Body of pancreas (tissue), 4 donors: ENCODE data around the gene KCNAB2. TPM values are rescaled to one million over a fixed set of nuclear protein-coding genes. Genes with fewer than 3 reads are reported as not detected.
"Not testable (repeated sequence)": the region's sequence is repeated elsewhere in the genome, so short reads cannot be mapped to it uniquely, and the experiment has no call there.

Source experiments
- ATAC-seq: fragments of 150-250 bp; one replicate; pipeline ENCODE4 v1.9.1; 2016
- DNase-seq, 4 donors: peaks; one replicate each; pipeline ENCODE4 v3.0.0-alpha.2; 2019
- H3K27ac ChIP-seq, 4 donors: fragments of 200-600 bp; sonication (generic); 1 replicate in 3 of 4; 2 replicates in 1 of 4; pipeline versions ENCODE4 v1.5.1 to v1.6.1; 2016 to 2019; ENCODE audit warnings: mild to moderate bottlenecking in 1 of 4, mixed read lengths in 1 of 4, moderate library complexity in 1 of 4
- H3K27me3 ChIP-seq, 2 donors: fragments of 200-600 bp; sonication (generic); one replicate each; pipeline ENCODE4 v1.6.0; 2016; ENCODE audit warnings: mild to moderate bottlenecking in 1 of 2
- H3K36me3 ChIP-seq, 2 donors: fragments of 200-600 bp; sonication (generic); replicated peaks in 1 of 2; 2 replicates each; pipeline ENCODE4 v1.5.1; 2016; ENCODE audit warnings: low read depth in 2 of 2; ENCODE audit not compliant: insufficient read depth in 1 of 2
- H3K4me1 ChIP-seq: fragments of 200-600 bp; sonication (generic); one replicate; pipeline ENCODE4 v1.6.0; 2016
- H3K4me3 ChIP-seq, 2 donors: fragments of 200-600 bp; sonication (generic); 1 replicate in 1 of 2; 2 replicates in 1 of 2; pipeline ENCODE4 v1.5.1; 2016 to 2019
- H3K9me3 ChIP-seq, 3 donors: fragments of 200-600 bp; sonication (generic); 1 replicate in 2 of 3; 2 replicates in 1 of 3; pipeline ENCODE4 v1.5.1; 2016
- POLR2A ChIP-seq, 3 donors: fragments of 450-650 bp; IDR thresholded peaks; one replicate each; pipeline ENCODE4 v1.6.1; 2016; ENCODE audit warnings: antibody characterized with exemption in 3 of 3, mild to moderate bottlenecking in 2 of 3
- WGBS, 2 donors: methylation state at CpG; one replicate each; pipeline ENCODE4 v1.1.5; 2017; 5-methylcytosine and 5-hydroxymethylcytosine counted together
- intact Hi-C: fragments of 100-400 bp; cut with DNase I; formaldehyde crosslinking; loops from one replicate; pipeline ENCODE4 v1.15.1; 2023
- total RNA-seq, 2 donors: library from RNA; depleted of rRNA; stranded (reverse); fragments of >200 nt; gene quantifications; one replicate each; pipeline ENCODE4 v1.1.0, GENCODE V29; 2016
- TF ChIP-seq, protein P1 (sequence below), 7 experiments: fragments of 450-650 bp in 4 of 7; fragments of 200-600 bp in 3 of 7; sonication (generic) in 3 of 7; IDR thresholded peaks; one replicate each; pipeline ENCODE4 v1.5.1; 2016 to 2019; ENCODE audit warnings: antibody characterized with exemption in 7 of 7

KCNAB2 gene
- total RNA-seq, 2 donors from 2014 or later = 4.6 to 7.0 TPM

DNA sequence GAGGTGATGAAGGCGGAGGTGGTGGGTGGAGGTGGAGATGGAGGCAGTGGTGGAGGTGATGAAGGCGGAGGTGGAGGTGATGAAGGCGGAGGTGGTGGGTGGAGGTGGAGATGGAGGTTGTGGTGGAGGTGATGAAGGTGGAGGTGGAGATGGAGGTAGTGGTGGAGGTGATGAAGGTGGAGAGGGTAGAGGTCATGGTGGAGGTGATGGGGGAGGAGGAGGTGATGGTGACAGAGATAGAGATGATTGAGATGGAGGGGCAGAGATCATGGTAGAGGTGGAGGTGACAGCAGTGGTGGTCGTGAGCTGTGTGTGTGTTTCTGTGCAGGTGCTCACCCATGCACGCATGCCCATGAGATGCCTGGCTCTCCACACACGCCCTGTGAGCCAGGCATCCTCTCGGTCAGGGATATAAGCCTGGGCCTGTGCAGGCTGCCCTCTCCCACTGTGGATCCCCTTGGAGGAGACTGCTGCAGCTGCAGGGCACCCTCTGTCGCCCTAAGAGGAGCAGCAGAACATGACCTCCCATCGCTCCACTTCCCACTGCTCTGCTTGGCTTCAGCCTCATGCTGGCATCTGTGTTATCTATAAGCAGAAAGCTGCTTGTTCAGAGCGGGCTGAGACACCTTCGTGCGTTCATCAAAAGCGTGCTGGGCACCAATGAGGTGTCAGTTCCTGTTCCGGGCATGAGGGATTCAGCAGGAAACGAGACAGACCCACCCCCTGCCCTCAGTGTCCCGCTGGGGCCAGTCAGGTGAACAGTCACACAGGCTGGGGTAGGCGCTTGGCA is 33.0 kb upstream of the KCNAB2 start:
- no peak overlapping the region for H3K27ac ChIP-seq
- no peak for ATAC-seq
- TF ChIP-seq, protein P1, sequence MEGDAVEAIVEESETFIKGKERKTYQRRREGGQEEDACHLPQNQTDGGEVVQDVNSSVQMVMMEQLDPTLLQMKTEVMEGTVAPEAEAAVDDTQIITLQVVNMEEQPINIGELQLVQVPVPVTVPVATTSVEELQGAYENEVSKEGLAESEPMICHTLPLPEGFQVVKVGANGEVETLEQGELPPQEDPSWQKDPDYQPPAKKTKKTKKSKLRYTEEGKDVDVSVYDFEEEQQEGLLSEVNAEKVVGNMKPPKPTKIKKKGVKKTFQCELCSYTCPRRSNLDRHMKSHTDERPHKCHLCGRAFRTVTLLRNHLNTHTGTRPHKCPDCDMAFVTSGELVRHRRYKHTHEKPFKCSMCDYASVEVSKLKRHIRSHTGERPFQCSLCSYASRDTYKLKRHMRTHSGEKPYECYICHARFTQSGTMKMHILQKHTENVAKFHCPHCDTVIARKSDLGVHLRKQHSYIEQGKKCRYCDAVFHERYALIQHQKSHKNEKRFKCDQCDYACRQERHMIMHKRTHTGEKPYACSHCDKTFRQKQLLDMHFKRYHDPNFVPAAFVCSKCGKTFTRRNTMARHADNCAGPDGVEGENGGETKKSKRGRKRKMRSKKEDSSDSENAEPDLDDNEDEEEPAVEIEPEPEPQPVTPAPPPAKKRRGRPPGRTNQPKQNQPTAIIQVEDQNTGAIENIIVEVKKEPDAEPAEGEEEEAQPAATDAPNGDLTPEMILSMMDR (IDR thresholded peaks at IDR 0.05) = no peak
- TF ChIP-seq POLR2A (IDR thresholded peaks at IDR 0.05) = no peak
- intact Hi-C loops = no loop called here
- WGBS, 2 donors = 71 to 74% methylated on average over 14 to 17 of the region's 17 CpGs
- H3K36me3 ChIP-seq = no peaks in the 10 kb centered on the region
- no peaks in the 10 kb centered on the region for H3K4me1 ChIP-seq
- no peaks in the 10 kb centered on the region for H3K9me3 ChIP-seq
- no peaks in the 10 kb centered on the region for H3K27me3 ChIP-seq
- DNase-seq = no peak
- no peak overlapping the region for H3K4me3 ChIP-seq

DNA sequence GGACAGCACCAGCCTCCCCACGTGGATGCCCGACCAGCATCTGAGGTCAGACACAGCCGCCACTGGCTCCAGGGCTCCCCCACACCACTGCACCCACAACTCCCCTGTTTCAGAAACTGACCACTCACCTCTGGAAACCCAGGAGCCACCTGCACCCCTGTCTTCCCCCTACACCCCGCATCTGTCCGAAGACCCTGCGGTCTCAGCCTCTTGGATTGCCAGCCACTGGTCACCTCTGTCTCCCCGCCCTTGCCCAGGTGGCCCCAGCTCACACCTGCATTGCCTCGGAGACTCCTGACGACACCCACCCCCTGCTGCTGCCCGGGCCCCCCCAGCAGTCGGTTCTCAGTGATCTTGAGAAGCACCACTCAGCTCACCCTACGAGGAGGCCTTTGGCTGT is 32.2 kb upstream of the KCNAB2 start:
- H3K4me3 ChIP-seq = no peak overlapping the region
- 77 to 96% methylated on average over 5 to 12 of the region's 12 CpGs for WGBS, 2 donors
- ATAC-seq (no peak), DNase-seq (no peak)
- H3K36me3 ChIP-seq = no peaks in the 10 kb centered on the region
- intact Hi-C loops = no loop called here
- TF ChIP-seq, protein P1 (IDR thresholded peaks at IDR 0.05) = no peak
- TF ChIP-seq POLR2A (IDR thresholded peaks at IDR 0.05) = no peak
- no peaks in the 10 kb centered on the region for H3K4me1 ChIP-seq
- no peaks in the 10 kb centered on the region for H3K27me3 ChIP-seq
- H3K9me3 ChIP-seq = no peaks in the 10 kb centered on the region
- H3K27ac ChIP-seq = no peak overlapping the region

DNA sequence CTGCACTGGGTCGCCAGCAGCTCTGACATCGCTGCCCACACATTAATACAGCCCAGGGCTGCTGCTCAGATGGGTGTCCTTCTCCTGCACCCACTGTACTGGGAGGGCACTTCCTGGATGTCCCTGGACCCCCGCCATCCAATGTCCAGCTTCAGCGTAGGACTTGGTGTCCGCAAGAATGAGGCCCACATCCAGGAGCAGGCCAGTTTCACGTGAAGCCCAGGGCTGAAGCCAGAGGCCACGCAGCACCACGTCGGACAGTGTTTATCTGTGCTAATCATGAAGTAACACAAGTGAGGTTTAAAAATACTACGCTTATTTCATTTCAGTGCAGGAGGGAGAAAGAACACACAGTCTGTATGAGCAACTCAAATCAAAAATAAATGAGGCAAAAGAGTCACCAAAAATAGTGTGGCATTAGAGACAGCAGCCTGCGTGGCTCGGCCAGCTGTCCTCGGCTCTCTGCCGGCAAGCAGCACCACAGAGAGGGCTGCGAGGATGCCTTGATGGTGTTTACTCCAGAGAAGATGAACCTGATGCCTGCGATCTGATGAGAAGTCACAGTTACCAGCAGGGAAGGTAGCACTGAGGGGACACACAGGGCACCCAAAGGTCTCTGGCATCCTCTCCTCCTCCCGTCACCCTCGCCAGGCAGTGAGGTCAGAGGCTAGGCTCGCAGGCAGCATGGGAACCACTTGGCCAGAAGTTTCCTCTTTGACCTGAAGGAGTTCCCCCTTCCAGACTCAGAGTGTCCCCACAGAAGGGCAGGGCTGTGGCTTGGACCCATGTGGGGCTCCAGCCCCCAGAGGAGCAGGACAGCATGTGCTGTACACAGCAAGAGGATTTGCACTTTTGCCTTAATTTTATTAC is 31.3 kb upstream of the KCNAB2 start:
- 73 to 80% methylated on average over 16 to 19 of the region's 19 CpGs for WGBS, 2 donors
- Histone ChIP-seq H3K27me3 (no peaks in the 10 kb centered on the region), H3K9me3 (no peaks in the 10 kb centered on the region), H3K4me1 (no peaks in the 10 kb centered on the region), H3K4me3 (no peak overlapping the region), H3K27ac (no peak overlapping the region), H3K36me3 (no peaks in the 10 kb centered on the region)
- DNase-seq (no peak), ATAC-seq (no peak)
- intact Hi-C loops = no loop called here
- TF ChIP-seq, protein P1 (IDR thresholded peaks at IDR 0.05) = no peak
- TF ChIP-seq POLR2A (IDR thresholded peaks at IDR 0.05) = no peak

DNA sequence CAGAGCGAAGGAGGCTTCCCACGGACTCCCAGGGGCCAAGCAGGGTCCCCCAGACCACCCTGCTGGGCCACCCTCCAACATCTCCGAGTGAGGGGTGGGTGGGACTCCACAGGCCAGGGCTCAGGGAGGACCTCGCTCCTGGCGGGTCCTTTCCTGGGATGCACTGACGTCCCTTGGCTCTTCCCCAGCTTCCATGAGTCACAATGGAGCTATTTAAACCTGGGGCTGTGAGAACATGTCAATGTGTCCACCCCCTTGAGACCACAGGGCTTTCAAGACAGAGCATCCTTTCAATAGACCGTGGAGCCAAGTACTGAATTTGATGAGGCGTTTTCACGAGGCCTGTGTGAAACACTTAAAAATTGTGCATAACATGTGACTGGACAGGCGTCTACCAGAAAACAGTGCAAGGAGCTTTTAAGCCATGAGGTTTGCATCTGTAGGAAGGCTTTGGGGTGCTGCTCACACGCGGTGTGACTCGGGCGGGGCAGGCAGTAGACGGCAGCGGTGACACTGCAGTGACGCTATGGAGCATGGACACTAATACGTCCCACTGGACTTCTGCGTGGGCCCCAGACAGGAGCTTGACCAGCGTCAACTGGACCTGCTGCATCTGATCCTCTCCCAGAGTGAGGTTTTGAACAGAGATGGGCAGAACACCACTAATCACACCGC is 29.4 kb upstream of the KCNAB2 start:
- no peaks in the 10 kb centered on the region for H3K27me3 ChIP-seq
- no peak for DNase-seq
- no peaks in the 10 kb centered on the region for H3K9me3 ChIP-seq
- ATAC-seq = no peak
- no peak for TF ChIP-seq POLR2A (IDR thresholded peaks at IDR 0.05)
- TF ChIP-seq, protein P1 (IDR thresholded peaks at IDR 0.05) = no peak
- no peaks in the 10 kb centered on the region for H3K36me3 ChIP-seq
- no peak overlapping the region for H3K4me3 ChIP-seq
- 85% methylated on average over 17 to 21 of the region's 21 CpGs for WGBS, 2 donors
- H3K27ac ChIP-seq = no peak overlapping the region
- intact Hi-C loops = no loop called here
- H3K4me1 ChIP-seq = no peaks in the 10 kb centered on the region

DNA sequence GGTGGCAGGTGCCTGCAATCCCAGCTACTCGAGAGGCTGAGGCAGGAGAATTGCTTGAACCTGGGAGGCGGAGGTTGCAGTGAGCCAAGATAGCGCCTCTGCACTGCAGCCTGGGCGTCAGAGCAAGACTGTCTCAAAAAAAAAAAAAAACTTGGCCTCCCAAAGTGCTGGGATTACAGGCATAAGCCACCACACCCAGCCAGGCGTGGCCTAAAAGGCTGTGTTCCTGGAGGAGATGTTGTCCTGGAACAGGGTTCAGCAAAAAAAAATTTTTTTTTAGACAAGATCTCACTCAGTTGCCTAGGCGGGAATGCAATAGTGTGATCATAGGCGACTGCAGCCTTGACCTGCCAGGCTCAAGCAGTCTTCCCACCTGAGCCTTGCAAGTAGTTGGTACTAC is 28.0 kb upstream of the KCNAB2 start:
- WGBS, 2 donors = 83 to 92% methylated on average over 7 of the region's 7 CpGs
- DNase-seq, ATAC-seq, H3K27me3 ChIP-seq, H3K36me3 ChIP-seq, H3K27ac ChIP-seq, H3K4me3 ChIP-seq, H3K4me1 ChIP-seq, H3K9me3 ChIP-seq, intact Hi-C loops: not testable (repeated sequence)
